Activated CD8-positive, alpha-beta memory T cell treated with anti-CD3 and anti-CD28 coated beads, Interleukin-2, amount 50 U/mL, for 24 hours (primary cell): ENCODE measurements around the gene SLCO2B1.

Source experiments
- DNase-seq: peaks from one replicate; pipeline ENCODE4 v3.0.0-alpha.2; 2020; ENCODE audit errors: extremely low read depth

Gene SLCO2B1

GRCh38 chr11:75161506-75162095 lies 10.7 kb downstream of the SLCO2B1 start:
- no peak for DNase-seq

GRCh38 chr11:75162954-75163353 lies 12.0 kb downstream of the SLCO2B1 start:
- DNase-seq: no peak

GRCh38 chr11:75163921-75164849 lies 13.3 kb downstream of the SLCO2B1 start:
- no peak for DNase-seq

- no peak for DNase-seq
These were observed 14.8 kb downstream of the SLCO2B1 start for GRCh38 chr11:75165721-75166120.

- DNase-seq: no peak
These were observed 15.9 kb downstream of the SLCO2B1 start for GRCh38 chr11:75166791-75167190.

GRCh38 chr11:75167617-75168016 lies 16.7 kb downstream of the SLCO2B1 start:
- no peak for DNase-seq

- DNase-seq: no peak
These were observed 18.4 kb downstream of the SLCO2B1 start for GRCh38 chr11:75169101-75169885.

- no peak for DNase-seq
These were observed 19.8 kb downstream of the SLCO2B1 start for GRCh38 chr11:75170516-75171201.

GRCh38 chr11:75173336-75173735 lies 22.4 kb downstream of the SLCO2B1 start:
- no peak for DNase-seq

GRCh38 chr11:75174781-75175370 lies 24.0 kb downstream of the SLCO2B1 start:
- no peak for DNase-seq

- no peak for DNase-seq
These were observed 31.8 kb downstream of the SLCO2B1 start for GRCh38 chr11:75182664-75183063.

GRCh38 chr11:75184051-75184450 lies 33.1 kb downstream of the SLCO2B1 start:
- DNase-seq: no peak

GRCh38 chr11:75184757-75185425 lies 34.0 kb downstream of the SLCO2B1 start:
- no peak for DNase-seq

- no peak for DNase-seq
These were observed 35.0 kb downstream of the SLCO2B1 start for GRCh38 chr11:75185866-75186265.

- DNase-seq: no peak
These were observed 36.1 kb downstream of the SLCO2B1 start for GRCh38 chr11:75186999-75187398.

- no peak for DNase-seq
These were observed 37.8 kb downstream of the SLCO2B1 start for GRCh38 chr11:75188671-75189070.

GRCh38 chr11:75189108-75189507 lies 38.2 kb downstream of the SLCO2B1 start:
- no peak for DNase-seq

GRCh38 chr11:75189911-75190310 lies 39.0 kb downstream of the SLCO2B1 start:
- DNase-seq: no peak

- no peak for DNase-seq
These were observed 39.9 kb downstream of the SLCO2B1 start for GRCh38 chr11:75190652-75191329.

GRCh38 chr11:75191330-75191717 lies 40.4 kb downstream of the SLCO2B1 start:
- DNase-seq: no peak
